GM18870 (cell line): Measurements from ENCODE around the gene PSAP.

Experiments
- ATAC-seq: cut with Tn5 transposase; IDR thresholded peaks from one replicate; pipeline ENCODE4 v1.9.1; 2021; ENCODE audit warnings: moderate library complexity; ENCODE audit not compliant: unreplicated experiment

Gene PSAP

DNA sequence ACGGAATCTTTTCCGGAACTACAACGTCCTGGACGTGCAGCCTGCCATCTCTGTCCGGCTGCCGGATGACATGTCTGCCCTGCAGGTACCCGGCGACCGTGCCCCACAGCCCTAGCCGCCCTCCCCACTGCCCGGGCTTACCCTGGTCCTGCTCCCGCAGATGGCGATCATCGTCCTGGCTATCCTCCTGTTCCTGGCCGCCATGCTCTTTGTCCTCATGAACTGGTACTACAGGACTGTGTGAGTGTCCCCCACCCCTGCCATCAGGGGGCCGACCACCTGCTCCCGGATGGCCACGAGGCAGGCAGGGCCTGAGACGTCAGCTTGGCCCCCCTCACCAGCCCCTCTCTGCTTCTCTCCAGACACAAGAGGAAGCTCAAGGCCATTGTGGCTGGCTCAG lies 39.7 kb downstream of the PSAP start:
- no peak for ATAC-seq

GRCh38 chr10:71810048-71810750 lies 40.9 kb downstream of the PSAP start:
- no peak for ATAC-seq

DNA sequence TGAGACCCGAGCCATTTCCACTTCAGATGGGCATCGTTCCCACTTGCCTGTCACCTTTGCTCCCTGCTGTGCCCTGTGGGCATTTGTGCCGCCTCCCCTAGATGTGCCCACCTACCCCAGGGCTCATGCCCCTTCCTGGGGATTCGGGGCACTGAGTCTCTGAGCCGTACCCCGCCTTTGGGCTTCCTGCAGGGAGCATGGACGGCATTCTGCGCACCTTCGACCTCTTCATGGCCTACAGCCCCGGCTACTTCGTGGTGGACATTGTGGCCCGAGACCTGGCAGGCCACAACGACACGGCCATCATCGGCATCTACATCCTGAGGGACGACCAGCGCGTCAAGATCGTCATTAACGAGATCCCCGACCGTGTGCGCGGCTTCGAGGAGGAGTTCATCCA lies 41.4 kb downstream of the PSAP start:
- ATAC-seq, result no peak

DNA sequence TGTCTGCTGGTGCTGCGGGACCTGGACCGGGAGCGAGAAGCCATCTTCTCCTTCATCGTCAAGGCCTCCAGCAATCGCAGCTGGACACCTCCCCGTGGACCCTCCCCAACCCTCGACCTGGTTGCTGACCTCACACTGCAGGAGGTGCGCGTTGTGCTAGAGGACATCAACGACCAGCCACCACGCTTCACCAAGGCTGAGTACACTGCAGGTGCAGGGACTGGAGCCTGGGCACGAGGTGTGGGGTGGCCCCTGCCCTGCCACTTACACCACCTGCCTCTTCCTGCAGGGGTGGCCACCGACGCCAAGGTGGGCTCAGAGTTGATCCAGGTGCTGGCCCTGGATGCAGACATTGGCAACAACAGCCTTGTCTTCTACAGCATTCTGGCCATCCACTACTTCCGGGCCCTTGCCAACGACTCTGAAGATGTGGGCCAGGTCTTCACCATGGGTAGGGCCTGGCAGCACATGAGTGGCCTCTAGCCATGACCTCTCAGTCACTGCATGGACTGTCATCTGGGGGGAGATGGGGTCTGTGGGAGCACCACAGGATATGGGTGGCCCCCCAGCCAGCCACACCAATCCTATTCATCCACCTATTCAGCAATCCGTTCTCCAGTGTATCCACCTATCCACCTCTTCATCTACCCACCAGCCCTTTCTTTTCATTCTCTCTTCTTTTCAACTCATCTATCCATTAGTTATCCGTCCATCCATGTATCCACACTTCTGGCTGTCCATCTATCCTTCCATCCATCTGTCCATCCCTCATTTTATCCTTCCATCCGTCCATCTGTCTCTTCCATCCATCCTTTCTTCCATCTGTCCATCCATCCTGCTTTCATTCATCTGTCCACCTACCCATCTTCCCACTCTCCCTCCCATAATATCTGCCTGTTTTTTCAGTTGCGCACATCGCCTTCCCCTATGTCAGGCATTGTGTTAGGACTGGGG lies 43.2 kb downstream of the PSAP start:
- ATAC-seq, result no peak

- ATAC-seq, result no peak
Measured at GRCh38 chr10:71806704-71807556, 44.1 kb downstream of the PSAP start.

- no peak for ATAC-seq
Measured at GRCh38 chr10:71805776-71806703, 45.0 kb downstream of the PSAP start.

DNA sequence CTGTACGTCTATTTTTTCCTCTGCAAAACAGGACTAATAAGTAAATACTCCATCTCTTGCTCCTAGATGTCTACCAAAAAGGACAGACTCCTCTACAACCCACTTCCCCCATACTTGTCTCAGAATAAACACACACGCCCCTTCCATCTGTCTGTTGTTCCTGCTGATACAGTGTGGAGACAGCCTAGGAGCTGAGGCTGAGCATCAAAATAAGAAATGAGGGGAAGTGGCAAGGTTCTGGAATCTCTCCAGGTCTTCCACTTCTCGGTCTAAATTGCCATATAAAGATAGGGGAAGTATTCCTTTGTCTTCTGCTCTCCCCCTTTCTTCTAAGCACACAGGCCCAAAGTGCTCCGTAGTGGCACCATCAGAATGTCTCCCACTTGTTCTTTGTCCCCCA lies 47.0 kb downstream of the PSAP start:
- ATAC-seq, result no peak

DNA sequence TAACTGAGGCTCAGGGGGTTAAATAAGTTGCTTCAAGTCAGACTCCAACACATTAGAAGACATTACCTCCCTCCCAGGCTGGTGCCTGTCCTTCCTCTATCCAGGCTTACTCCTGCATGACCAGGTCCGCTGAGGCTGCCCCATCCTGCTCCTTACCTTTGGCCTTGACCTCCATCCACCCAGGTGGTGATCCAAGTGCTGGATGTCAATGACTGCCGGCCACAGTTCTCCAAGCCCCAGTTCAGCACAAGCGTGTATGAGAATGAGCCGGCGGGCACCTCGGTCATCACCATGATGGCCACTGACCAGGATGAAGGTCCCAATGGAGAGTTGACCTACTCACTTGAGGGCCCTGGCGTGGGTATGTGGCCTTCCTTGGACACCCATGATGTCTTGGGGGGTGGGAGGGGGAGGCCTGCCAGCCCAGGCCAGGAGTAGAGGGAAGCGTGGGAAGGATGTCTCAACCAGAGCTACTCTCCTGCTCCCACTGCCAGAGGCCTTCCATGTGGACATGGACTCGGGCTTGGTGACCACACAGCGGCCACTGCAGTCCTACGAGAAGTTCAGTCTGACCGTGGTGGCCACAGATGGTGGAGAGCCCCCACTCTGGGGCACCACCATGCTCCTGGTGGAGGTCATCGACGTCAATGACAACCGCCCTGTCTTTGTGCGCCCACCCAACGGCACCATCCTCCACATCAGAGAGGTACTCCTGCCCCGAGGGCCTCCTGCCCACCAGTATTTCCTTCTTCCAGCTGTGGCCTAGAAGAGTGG lies 48.1 kb downstream of the PSAP start:
- ATAC-seq, result no peak

DNA sequence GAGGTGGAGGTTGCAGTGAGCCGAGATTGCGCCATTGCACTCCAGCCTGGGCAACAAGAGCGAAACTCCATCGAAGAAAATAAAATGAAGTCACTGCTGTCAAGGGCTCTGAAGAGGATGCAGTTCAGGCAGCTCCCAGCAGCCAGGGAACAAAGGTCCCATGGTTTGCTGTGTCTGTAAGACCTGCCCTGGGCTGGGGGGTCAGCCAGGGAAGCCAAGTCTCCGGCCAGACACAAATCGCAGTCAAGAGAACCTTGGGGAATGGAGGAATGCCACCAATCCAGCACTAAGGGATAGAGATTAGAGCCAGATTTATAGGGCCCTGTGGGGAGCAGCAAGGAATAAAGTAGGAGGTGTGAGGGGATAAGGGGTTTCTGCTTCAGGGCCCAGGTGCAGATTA lies 48.8 kb downstream of the PSAP start:
- ATAC-seq, result no peak

- ATAC-seq, result peak; percentile 83
Measured at GRCh38 chr10:71801361-71801760, 49.7 kb downstream of the PSAP start.

DNA sequence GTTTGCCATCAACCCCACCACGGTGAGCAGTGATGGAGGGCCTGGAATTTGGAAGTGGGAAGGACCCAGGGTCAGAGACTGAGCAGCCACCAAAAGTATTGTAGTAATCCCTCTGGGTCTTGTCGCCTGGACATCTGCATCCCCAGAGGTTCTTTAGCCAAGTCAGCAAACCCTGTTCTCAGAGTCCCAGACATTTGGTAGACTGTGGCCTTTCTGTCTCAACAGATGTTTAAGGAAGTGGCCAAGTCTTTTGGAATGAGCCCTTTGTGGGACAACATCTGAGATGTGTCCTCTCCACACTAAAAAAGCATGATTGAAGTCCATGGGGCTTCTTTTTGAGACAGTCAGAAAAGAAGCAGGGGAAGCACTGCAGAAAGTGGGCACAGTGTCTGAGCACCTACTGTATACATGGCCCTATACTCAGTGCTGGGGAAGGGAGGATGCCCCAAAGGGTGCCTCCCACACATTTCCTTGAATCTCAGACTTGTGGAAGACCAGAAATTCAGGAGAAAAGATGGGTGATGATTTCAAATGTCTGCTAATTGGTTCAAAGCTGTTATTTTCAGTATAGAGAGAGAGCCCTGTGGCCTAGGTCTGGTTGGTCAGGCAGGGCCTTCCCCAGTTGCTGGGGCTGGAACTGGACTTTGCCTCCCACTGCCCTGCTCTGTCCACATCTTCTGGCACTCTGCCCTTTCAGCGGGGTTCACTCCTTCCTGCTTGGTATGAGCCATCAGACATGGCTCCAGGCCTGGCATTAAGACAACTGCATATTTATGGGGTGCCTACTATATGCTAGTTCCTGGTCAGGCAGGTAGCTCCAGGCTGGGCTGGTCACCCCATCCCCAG lies 51.2 kb downstream of the PSAP start:
- ATAC-seq, result no peak

GRCh38 chr10:71799112-71799511 lies 51.9 kb downstream of the PSAP start:
- no peak for ATAC-seq

DNA sequence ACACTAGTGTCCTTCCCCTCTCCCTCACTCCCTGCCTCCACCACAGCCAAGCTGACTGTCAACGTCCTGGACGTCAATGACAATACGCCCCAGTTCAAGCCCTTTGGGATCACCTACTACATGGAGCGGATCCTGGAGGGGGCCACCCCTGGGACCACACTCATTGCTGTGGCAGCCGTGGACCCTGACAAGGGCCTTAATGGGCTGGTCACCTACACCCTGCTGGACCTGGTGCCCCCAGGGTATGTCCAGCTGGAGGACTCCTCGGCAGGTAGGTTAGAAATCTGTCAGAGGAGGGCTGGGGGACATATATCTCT lies 52.8 kb downstream of the PSAP start:
- no peak for ATAC-seq

DNA sequence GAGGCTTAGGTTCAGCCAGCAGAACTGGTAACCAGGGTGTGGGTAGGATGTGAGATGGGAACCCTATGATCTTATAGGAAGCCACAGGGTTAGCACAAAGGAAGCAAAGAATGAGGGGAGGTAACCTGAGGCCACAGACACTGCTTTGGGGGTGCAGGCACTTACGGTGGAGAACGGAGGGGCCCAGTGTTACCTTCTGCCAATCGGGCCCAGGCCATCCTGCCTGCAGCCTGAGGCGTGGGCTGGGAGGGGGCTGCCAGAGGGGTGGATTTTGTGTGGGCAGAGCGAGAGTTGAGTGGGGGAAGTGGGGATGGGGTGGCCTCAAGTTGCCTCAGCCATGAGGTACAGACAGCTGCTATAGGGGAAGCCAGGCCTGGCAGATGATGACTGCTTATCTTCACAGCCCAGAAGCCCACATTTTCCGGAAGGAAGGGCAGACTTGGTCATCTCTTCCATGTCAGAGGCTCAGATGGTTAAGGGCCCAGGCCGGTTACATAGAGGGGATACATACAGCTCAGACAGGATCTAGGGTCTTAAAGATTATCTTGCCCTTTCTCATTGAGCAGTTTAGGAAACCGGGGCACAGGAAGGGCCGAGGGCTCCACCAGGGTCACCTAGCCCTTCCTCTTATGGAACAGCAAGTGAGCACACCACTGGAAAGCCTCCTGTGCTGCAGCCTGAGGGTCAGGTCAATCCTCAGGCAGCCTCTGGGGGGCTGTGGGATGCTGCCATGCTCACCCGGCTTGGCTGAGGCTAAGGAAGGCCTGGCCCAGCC lies 53.3 kb downstream of the PSAP start:
- no peak for ATAC-seq

DNA sequence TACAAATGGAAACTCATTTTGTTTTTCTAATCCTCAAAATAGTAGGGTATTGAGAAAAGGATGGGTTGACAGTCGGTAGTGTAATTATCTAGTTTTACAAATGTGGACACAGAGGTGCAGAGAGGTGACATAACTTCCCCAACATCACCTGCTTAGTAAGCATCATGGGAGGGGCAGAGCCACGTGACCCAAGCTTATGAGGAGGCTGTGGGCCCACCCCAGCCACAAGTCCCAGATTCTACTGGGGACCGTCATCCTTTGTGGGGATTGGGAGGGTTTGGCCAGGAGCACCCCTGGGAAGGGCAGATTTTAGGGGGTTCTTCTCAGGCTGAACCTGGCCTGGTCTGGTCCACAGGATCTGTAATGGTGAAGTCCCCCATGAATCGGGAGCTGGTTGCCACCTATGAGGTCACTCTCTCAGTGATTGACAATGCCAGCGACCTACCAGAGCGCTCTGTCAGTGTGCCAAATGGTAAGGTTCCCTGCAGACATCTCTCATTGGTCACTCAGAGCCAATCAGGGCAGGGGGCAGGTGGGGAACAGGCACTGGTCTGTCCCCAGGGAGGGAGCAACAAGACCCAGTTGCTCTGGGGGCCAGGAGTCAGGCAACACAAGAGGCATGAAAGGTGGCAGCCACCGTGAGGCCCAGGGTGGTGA lies 54.2 kb downstream of the PSAP start:
- ATAC-seq, result no peak

DNA sequence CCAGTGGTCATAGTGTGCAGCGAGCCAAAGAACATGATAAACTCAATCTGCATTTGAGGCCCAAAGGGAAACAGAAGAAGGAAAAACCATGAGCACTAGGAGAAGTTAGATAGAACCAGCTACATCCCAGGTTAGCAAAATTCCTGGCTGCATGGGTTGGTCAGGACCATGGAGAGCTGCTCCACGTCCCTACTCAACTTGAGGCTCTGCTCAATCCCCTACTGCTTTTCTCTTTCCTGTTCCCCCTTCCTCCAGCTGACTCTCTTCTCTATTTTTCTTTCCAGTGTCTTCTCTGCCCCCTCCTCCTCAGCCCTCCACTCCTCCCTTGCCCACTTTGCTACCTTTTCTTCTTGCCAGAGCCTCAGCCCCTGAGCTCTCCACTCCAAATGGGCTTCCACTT lies 55.8 kb downstream of the PSAP start:
- ATAC-seq, result no peak

DNA sequence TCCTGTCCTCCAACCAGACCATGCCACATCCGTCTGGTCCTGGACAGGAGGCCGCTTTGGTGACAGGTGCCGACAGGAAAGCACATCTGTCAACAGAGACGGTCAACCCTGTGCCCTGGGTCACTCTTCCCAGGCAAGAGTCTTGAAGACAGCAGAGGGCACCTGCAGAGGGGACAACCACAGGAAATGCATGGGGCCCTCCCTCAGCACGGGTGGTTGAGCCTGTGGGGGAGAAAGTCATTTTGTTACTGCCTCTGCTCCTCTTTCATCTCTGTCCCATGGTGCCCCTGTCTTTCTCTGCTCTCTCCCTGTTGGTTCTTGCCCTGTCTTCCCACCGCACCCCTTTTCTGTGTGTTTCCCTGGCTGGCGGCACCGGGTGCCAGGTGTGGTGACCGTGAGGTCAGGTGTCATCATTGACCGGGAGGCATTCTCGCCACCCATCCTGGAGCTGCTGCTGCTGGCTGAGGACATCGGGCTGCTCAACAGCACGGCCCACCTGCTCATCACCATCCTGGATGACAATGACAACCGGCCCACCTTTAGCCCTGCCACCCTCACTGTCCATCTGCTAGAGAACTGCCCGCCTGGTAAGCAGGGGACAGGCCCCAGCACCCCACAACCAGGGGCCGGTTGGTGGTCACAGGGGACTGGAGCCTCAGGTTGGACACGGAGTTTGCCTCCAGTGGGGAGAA lies 60.2 kb downstream of the PSAP start:
- no peak for ATAC-seq
